ENCODE results near the gene PYCARD. TPM values are rescaled to one million over a fixed set of nuclear protein-coding genes. Genes with fewer than 3 reads are reported as not detected.

The PYCARD gene
- total RNA-seq, 4 donors from 2014 or later = 27.8 to 64.5 (median 46.7) TPM

DNA sequence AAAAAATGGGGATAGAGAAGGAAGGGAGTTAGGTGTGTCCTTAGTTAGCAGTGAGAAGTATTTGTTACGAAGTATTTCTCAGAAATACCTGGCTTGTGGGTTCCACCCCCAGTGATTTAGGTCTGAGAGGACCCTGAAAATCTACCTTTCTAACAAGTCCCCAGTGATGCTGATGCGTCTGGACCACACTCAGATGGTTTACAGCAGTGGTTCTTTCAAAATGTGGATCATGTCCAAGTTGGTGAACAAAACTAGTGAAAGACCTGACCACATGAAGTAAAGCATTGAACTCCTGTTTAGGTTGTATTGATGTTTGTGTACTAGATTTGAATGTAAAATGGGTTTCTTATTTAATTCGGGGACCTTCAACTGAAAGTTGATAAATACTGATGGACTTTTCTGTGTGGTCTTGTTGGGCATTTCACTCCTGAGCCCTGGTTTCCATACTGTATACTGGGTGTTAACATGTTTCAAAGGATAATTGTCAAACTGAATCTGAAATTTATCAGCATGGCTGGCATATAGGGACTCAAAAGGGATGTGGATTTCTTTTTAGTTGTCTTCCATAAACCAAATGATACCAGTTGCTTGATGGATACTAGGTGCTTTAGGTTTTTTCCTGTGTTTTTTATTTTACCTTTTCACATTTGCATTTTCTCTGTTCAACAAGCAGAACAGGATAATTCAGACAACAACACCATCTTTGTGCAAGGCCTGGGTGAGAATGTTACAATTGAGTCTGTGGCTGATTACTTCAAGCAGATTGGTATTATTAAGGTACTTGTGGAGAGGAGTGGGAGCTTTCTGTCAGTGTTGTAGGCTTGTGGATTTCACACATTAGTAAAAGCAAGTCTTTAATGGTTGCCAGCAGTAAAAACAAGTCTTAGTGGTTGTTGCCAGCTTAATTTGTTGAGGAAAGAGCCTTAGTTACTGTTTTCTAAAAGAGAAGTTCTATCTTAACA lies 13.8 kb downstream of the PYCARD start:
- Histone ChIP-seq H3K27ac (no peak overlapping the region), H3K9me3 (no peaks in the 10 kb centered on the region), H3K4me1 (peaks cover 0 to 40% (median 4%) of the 10 kb centered on the region in 4 donors), H3K4me3 (no peak overlapping the region), H3K27me3 (no peaks in the 10 kb centered on the region), H3K36me3 (peaks cover 9 to 100% (median 59%) of the 10 kb centered on the region in 3 donors)
- TF ChIP-seq CTCF (IDR thresholded peaks at IDR 0.05) (no peak), EP300 (IDR thresholded peaks at IDR 0.05) (no peak), POLR2A (IDR thresholded peaks at IDR 0.05) (no peak)
- DNase-seq (ENCODE audit: low spot score in 2 of 2) = no peak
- 82 to 85% methylated on average over 3 of the region's 3 CpGs for WGBS, 2 donors

- Histone ChIP-seq H3K4me3 (no peak overlapping the region), H3K27ac (no peak overlapping the region), H3K36me3 (peaks cover 9 to 99% (median 63%) of the 10 kb centered on the region in 3 donors), H3K9me3 (no peaks in the 10 kb centered on the region), H3K27me3 (no peaks in the 10 kb centered on the region), H3K4me1 (peaks cover 0 to 49% (median 10%) of the 10 kb centered on the region in 4 donors)
- WGBS, 2 donors = 78 to 81% methylated on average over 8 of the region's 8 CpGs
- no peak for TF ChIP-seq CTCF (IDR thresholded peaks at IDR 0.05)
- no peak for DNase-seq (ENCODE audit: low spot score in 2 of 2)
Observed at GRCh38 chr16:31187808-31188189, 14.8 kb downstream of the PYCARD start.

GRCh38 chr16:31186930-31187807 lies 15.4 kb downstream of the PYCARD start:
- Histone ChIP-seq H3K9me3 (no peaks in the 10 kb centered on the region), H3K27me3 (no peaks in the 10 kb centered on the region), H3K36me3 (peaks cover 9 to 98% (median 58%) of the 10 kb centered on the region in 3 donors), H3K27ac (no peak overlapping the region), H3K4me3 (no peak overlapping the region), H3K4me1 (peaks cover 0 to 56% (median 17%) of the 10 kb centered on the region in 4 donors)
- DNase-seq (ENCODE audit: low spot score in 2 of 2) = no peak
- WGBS, 2 donors = 78 to 79% methylated on average over 10 of the region's 10 CpGs
- no peak for TF ChIP-seq POLR2A (IDR thresholded peaks at IDR 0.05)
- TF ChIP-seq EP300 (IDR thresholded peaks at IDR 0.05) = no peak
- no peak for TF ChIP-seq CTCF (IDR thresholded peaks at IDR 0.05)

DNA sequence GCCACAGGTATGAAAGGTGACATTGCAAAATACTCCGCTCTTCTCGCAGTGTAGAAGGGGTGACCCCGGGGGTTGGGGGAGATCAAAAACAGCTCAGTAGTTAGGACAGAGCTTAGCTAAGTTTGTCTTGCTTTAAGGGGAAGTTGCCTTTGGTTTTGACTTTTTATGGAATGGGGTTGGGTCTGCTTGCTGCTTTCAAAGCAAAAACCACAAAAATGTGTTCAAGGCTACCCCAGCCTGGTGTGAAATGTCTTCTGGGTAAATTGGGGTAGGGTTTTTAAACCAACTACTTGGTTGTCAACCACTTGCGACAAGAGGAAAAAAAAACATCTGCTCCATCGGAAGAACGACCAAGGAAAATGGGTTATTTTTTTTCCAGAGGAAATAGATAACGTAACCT lies 16.4 kb downstream of the PYCARD start:
- H3K9me3 ChIP-seq = no peaks in the 10 kb centered on the region
- no peaks in the 10 kb centered on the region for H3K27me3 ChIP-seq
- H3K36me3 ChIP-seq = peaks cover 9 to 88% (median 48%) of the 10 kb centered on the region in 3 donors
- no peak for DNase-seq (ENCODE audit: low spot score in 2 of 2)
- H3K27ac ChIP-seq = no peak overlapping the region
- no peak overlapping the region for H3K4me3 ChIP-seq
- no peak for TF ChIP-seq POLR2A (IDR thresholded peaks at IDR 0.05)
- no peak for TF ChIP-seq EP300 (IDR thresholded peaks at IDR 0.05)
- TF ChIP-seq CTCF (IDR thresholded peaks at IDR 0.05) = no peak
- 67 to 70% methylated on average over 7 of the region's 7 CpGs for WGBS, 2 donors
- H3K4me1 ChIP-seq = peaks cover 0 to 66% (median 26%) of the 10 kb centered on the region in 4 donors

All from tibial nerve (tissue), 4 donors.